H1 (cell line): ENCODE measurements around the gene HTRA1. TPM values are rescaled to one million over a fixed set of nuclear protein-coding genes. Genes with fewer than 3 reads are reported as not detected.

Experiments used
- CTCF ChIA-PET: fragments of 300-600 bp; sonication (Branson Sonifier 250); formaldehyde crosslinking; loops from one replicate; lab custom pipeline; 2021; ENCODE audit not compliant: partially characterized antibody; lab: Charles Lee
- POLR2A ChIA-PET: fragments of 300-600 bp; sonication (Branson Sonifier 250); formaldehyde crosslinking; loops from one replicate; lab custom pipeline; 2021; ENCODE audit warnings: inconsistent platforms; ENCODE audit not compliant: partially characterized antibody; lab: Charles Lee
- DNase-seq, 2 experiments: peaks; one replicate each; pipeline versions ENCODE4 v3.0.0 to v3.0.0-alpha.2; 2010 to 2022; ENCODE audit warnings: low spot score in 2 of 2, low read depth in 1 of 2, mixed read lengths in 1 of 2
- FAIRE-seq: peaks from 2 replicates; lab custom pipeline; 2011; peaks lifted over from hg19 to GRCh38; lab: Jason Lieb, UNC
- H2AFZ ChIP-seq: 2 replicates; pipeline ENCODE4 v1.8.1; 2012; ENCODE audit warnings: low read length, inconsistent platforms
- H2AK5ac ChIP-seq: 2 replicates; pipeline ENCODE4 v1.6.1; 2013; ENCODE audit warnings: low read depth, low read length
- H2BK120ac ChIP-seq: replicated peaks from 2 replicates; pipeline ENCODE3; 2013; ENCODE audit warnings: low read depth, low read length, inconsistent platforms
- H2BK12ac ChIP-seq: 2 replicates; pipeline ENCODE4 v1.6.1; 2013; ENCODE audit warnings: low read depth, low read length
- H2BK15ac ChIP-seq: 2 replicates; pipeline ENCODE4 v1.6.1; 2013; ENCODE audit warnings: low read length
- H2BK20ac ChIP-seq: 2 replicates; pipeline ENCODE4 v1.6.1; 2013; ENCODE audit warnings: low read length
- H2BK5ac ChIP-seq: 2 replicates; pipeline ENCODE4 v1.6.1; 2013; ENCODE audit warnings: low read depth, low read length
- H3K14ac ChIP-seq: 2 replicates; pipeline ENCODE4 v1.6.1; 2013; ENCODE audit warnings: inconsistent platforms; ENCODE audit not compliant: insufficient read length
- H3K18ac ChIP-seq: 2 replicates; pipeline ENCODE4 v1.6.1; 2013; ENCODE audit warnings: low read length; ENCODE audit errors: extremely low read depth
- H3K23ac ChIP-seq: 2 replicates; pipeline ENCODE4 v1.6.1; 2013; ENCODE audit warnings: inconsistent platforms; ENCODE audit not compliant: insufficient read length
- H3K23me2 ChIP-seq: 2 replicates; pipeline ENCODE4 v1.6.1; 2013; ENCODE audit warnings: low read depth, low read length
- H3K27ac ChIP-seq: 2 replicates; pipeline ENCODE4 v1.6.1; 2011; ENCODE audit warnings: low read depth, low read length, inconsistent platforms
- H3K27me3 ChIP-seq, 4 experiments: replicated peaks in 1 of 4; 1 replicate in 1 of 4; 2 replicates in 3 of 4; pipeline versions ENCODE4 v1.6.1 to v1.8.1; 2011 to 2013; ENCODE audit warnings: low read length in 3 of 4, mild to moderate bottlenecking in 3 of 4, inconsistent platforms in 2 of 4, mixed read lengths in 2 of 4, moderate library complexity in 1 of 4; ENCODE audit not compliant: control insufficient read depth in 3 of 4, insufficient read depth in 3 of 4; ENCODE audit errors: extremely low read depth in 1 of 4
- H3K36me3 ChIP-seq, 4 experiments: 2 replicates each; pipeline versions ENCODE4 v1.6.1 to v1.8.1; 2011 to 2013; ENCODE audit warnings: mild to moderate bottlenecking in 4 of 4, low read length in 3 of 4, moderate library complexity in 2 of 4, control low read depth in 1 of 4, inconsistent platforms in 1 of 4; ENCODE audit not compliant: insufficient read depth in 4 of 4, control insufficient read depth in 2 of 4
- H3K4ac ChIP-seq: replicated peaks from 2 replicates; pipeline ENCODE3; 2013; ENCODE audit warnings: low read length, low read depth, mixed read lengths, inconsistent platforms; ENCODE audit not compliant: insufficient read length
- H3K4me1 ChIP-seq, 4 experiments: replicated peaks in 1 of 4; 1 replicate in 1 of 4; 2 replicates in 3 of 4; pipeline versions ENCODE4 v1.6.1 to v1.8.1; 2011 to 2013; ENCODE audit warnings: low read length in 3 of 4, inconsistent platforms in 2 of 4, mixed read lengths in 1 of 4; ENCODE audit not compliant: insufficient read depth in 4 of 4, control insufficient read depth in 3 of 4
- H3K4me2 ChIP-seq, 2 experiments: 2 replicates each; pipeline versions ENCODE4 v1.6.1 to v1.8.1; 2011 to 2013; ENCODE audit warnings: low read depth in 2 of 2, low read length in 2 of 2, control low read depth in 1 of 2, inconsistent platforms in 1 of 2, mild to moderate bottlenecking in 1 of 2; ENCODE audit not compliant: insufficient read depth in 1 of 2
- H3K4me3 ChIP-seq, 4 experiments: fragments of 200-600, 300-600 bp in 1 of 4; sonication (generic), shearing (Covaris generic), sonication (Bioruptor Twin) in 1 of 4; 2 replicates each; pipeline versions ENCODE4 v1.5.1 to v1.8.1; 2011 to 2016; ENCODE audit warnings: low read length in 4 of 4, low read depth in 3 of 4, control low read depth in 2 of 4, inconsistent platforms in 2 of 4, mild to moderate bottlenecking in 2 of 4, mixed read lengths in 1 of 4, moderate library complexity in 1 of 4; ENCODE audit not compliant: insufficient read depth in 2 of 4; ENCODE audit errors: extremely low read depth in 1 of 4
- H3K56ac ChIP-seq: replicated peaks from 2 replicates; pipeline ENCODE3; 2013; ENCODE audit warnings: low read depth, mild to moderate bottlenecking, mixed read lengths, low read length, inconsistent platforms; ENCODE audit not compliant: insufficient read length
- H3K79me1 ChIP-seq: 2 replicates; pipeline ENCODE4 v1.6.1; 2013; ENCODE audit warnings: low read depth, low read length, control low read depth
- H3K79me2 ChIP-seq, 2 experiments: 2 replicates each; pipeline versions ENCODE4 v1.6.1 to v1.8.1; 2012 to 2013; ENCODE audit warnings: low read length in 2 of 2, mild to moderate bottlenecking in 2 of 2, inconsistent platforms in 1 of 2; ENCODE audit not compliant: insufficient read depth in 2 of 2, control insufficient read depth in 1 of 2
- H3K9ac ChIP-seq, 4 experiments: replicated peaks in 1 of 4; 1 replicate in 1 of 4; 2 replicates in 3 of 4; pipeline versions ENCODE4 v1.6.1 to v1.8.1; 2011 to 2013; ENCODE audit warnings: low read depth in 3 of 4, low read length in 3 of 4, control low read depth in 2 of 4, mild to moderate bottlenecking in 2 of 4, moderate library complexity in 2 of 4, inconsistent platforms in 1 of 4; ENCODE audit errors: extremely low read depth in 1 of 4
- H3K9me3 ChIP-seq, 2 experiments: 2 replicates each; pipeline versions ENCODE4 v1.6.1 to v1.8.1; 2012 to 2013; ENCODE audit warnings: mild to moderate bottlenecking in 2 of 2, moderate library complexity in 2 of 2, control low read depth in 1 of 2, inconsistent platforms in 1 of 2, low read depth in 1 of 2, low read length in 1 of 2, mixed read lengths in 1 of 2; ENCODE audit not compliant: insufficient read depth in 2 of 2
- H4K20me1 ChIP-seq, 2 experiments: replicated peaks in 1 of 2; 2 replicates each; pipeline versions ENCODE3 to v1.8.1; 2011 to 2013; ENCODE audit warnings: inconsistent platforms in 2 of 2, low read length in 2 of 2, mild to moderate bottlenecking in 1 of 2; ENCODE audit not compliant: insufficient read depth in 2 of 2, control insufficient read depth in 1 of 2
- H4K5ac ChIP-seq: 2 replicates; pipeline ENCODE4 v1.6.1; 2013; ENCODE audit warnings: low read length, low read depth, mixed read lengths, inconsistent platforms; ENCODE audit not compliant: insufficient read length
- H4K8ac ChIP-seq: 2 replicates; pipeline ENCODE4 v1.8.0; 2013; ENCODE audit warnings: mild to moderate bottlenecking, moderate library complexity, low read length, inconsistent platforms; ENCODE audit not compliant: insufficient read depth; ENCODE audit errors: extremely low read depth
- H4K91ac ChIP-seq: replicated peaks from 2 replicates; pipeline ENCODE3; 2013; ENCODE audit warnings: low read length, mixed read lengths, inconsistent platforms; ENCODE audit not compliant: insufficient read length
- BACH1 ChIP-seq: IDR thresholded peaks from 2 replicates; pipeline ENCODE4 v1.6.1; 2012; ENCODE audit warnings: low read length, improper control_type of control experiment
- HDAC6 ChIP-seq: IDR thresholded peaks from one replicate; pipeline ENCODE4 v1.7.1; 2012; ENCODE audit warnings: low read depth, mild to moderate bottlenecking, inconsistent platforms, low read length, moderate library complexity
- POLR2AphosphoS5 ChIP-seq: IDR thresholded peaks from 2 replicates; pipeline ENCODE4 v1.6.1; 2011; ENCODE audit warnings: low read depth, low read length
- SAP30 ChIP-seq: fragments of 300-600 bp; sonication (generic); IDR thresholded peaks from 2 replicates; pipeline ENCODE4 v1.7.1; 2012; ENCODE audit warnings: low read length, moderate library complexity, mild to moderate bottlenecking, inconsistent platforms; ENCODE audit not compliant: insufficient read depth, insufficient replicate concordance
- SP1 ChIP-seq: IDR thresholded peaks from 2 replicates; pipeline ENCODE4 v1.6.1; 2011; ENCODE audit warnings: low read depth, low read length
- SP4 ChIP-seq: IDR thresholded peaks from 2 replicates; pipeline ENCODE4 v1.6.1; 2012; ENCODE audit warnings: low read length, inconsistent platforms
- TCF12 ChIP-seq: IDR thresholded peaks from 2 replicates; pipeline ENCODE4 v1.6.1; 2011; ENCODE audit warnings: low read depth, mild to moderate bottlenecking, low read length
- WGBS, 2 experiments: shearing (Covaris generic) in 1 of 2; methylation state at CpG; one replicate each; pipeline versions ENCODE4 v1.1.6 to v1.1.7; 2013 to 2015; ENCODE audit warnings: low lambda C conversion rate in 2 of 2, mixed read lengths in 2 of 2, inconsistent platforms in 1 of 2, low coverage in 1 of 2, missing lambda C conversion rate in 1 of 2; ENCODE audit not compliant: insufficient replicate concordance in 2 of 2, insufficient coverage in 1 of 2, insufficient read length in 1 of 2; ENCODE audit errors: extremely low coverage in 1 of 2, missing lambda C conversion rate in 1 of 2; 5-methylcytosine and 5-hydroxymethylcytosine counted together
- polyA plus RNA-seq, 7 experiments: library from polyadenylated mRNA; depleted of rRNA in 3 of 7; stranded (reverse) in 5 of 7; unstranded in 2 of 7; fragments of >200 nt in 5 of 7; fragments of 200-250 nt in 2 of 7; gene quantifications; 1 replicate in 5 of 7; 2 replicates in 1 of 7; 4 replicates in 1 of 7; pipeline versions ENCODE4 v1.2.1 to v1.2.3, GENCODE V29; 2011 to 2013; ENCODE audit warnings: missing spikeins in 2 of 7, mixed read lengths in 2 of 7
- total RNA-seq: library from RNA; stranded (reverse); fragmentation: NEBNext Ultra II Directional; extraction: Animal tissue kit (Norgen Biotek cat#: 25700); gene quantifications from 2 replicates; pipeline ENCODE4 v1.2.1, GENCODE V29; 2021

The HTRA1 gene
- total and polyA plus RNA-seq, 2 of the 8 experiments (the other 6 are each of a cell fraction or from before 2014, with no cell fraction given), result 15.8 to 20.1 TPM

- H3K27me3 ChIP-seq, result no peaks in the 10 kb centered on the region
- no peaks in the 10 kb centered on the region for H3K23me2 ChIP-seq
- FAIRE-seq (no peak), DNase-seq (no peak)
- H3K14ac ChIP-seq, result no peak overlapping the region
- ChIA-PET POLR2A (no interaction called here), CTCF (interaction anchor here (1.2 to 1.8 kb wide), 2 partner anchors 12 to 14 kb away, joined by 3 to 10 read pairs; no protein-coding TSS in a partner anchor)
- no peak overlapping the region for H3K4ac ChIP-seq
- H2AFZ ChIP-seq, result no peak overlapping the region
- no peak overlapping the region for H3K9ac ChIP-seq
- no peak overlapping the region for H3K4me2 ChIP-seq
- H4K20me1 ChIP-seq, result no peaks in the 10 kb centered on the region
- TF ChIP-seq HDAC6 (no peak), SP4 (no peak), TCF12 (no peak), SP1 (no peak), BACH1 (no peak), POLR2AphosphoS5 (no peak), SAP30 (no peak)
- no peak overlapping the region for H4K91ac ChIP-seq
- no peak overlapping the region for H2BK5ac ChIP-seq
- WGBS, 2 experiments, result 95% methylated on average over 6 of the region's 6 CpGs; no CpG with 5 or more reads in 1 of the 2 experiments
- H2BK120ac ChIP-seq, result no peak overlapping the region
- no peak overlapping the region for H2BK20ac ChIP-seq
- no peak overlapping the region for H3K56ac ChIP-seq
- H2BK15ac ChIP-seq, result no peak overlapping the region
- no peak overlapping the region for H3K27ac ChIP-seq
- no peaks in the 10 kb centered on the region for H3K36me3 ChIP-seq
- H4K5ac ChIP-seq, result no peak overlapping the region
- H4K8ac ChIP-seq, result no peak overlapping the region
- no peak overlapping the region for H3K23ac ChIP-seq
- H3K79me1 ChIP-seq, result no peaks in the 10 kb centered on the region
- no peak overlapping the region for H2AK5ac ChIP-seq
- H3K4me1 ChIP-seq, result peaks cover 0 to 4% (median 1%) of the 10 kb centered on the region in 4 experiments; a peak in 3 of 7 replicates
- no peaks in the 10 kb centered on the region for H3K9me3 ChIP-seq
- no peak overlapping the region for H2BK12ac ChIP-seq
- H3K79me2 ChIP-seq, result no peaks in the 10 kb centered on the region
- no peak overlapping the region for H3K18ac ChIP-seq
- H3K4me3 ChIP-seq, result no peak overlapping the region
Observed at GRCh38 chr10:122553341-122553740, 92.0 kb downstream of the HTRA1 start.
